HEK293T (cell line): ENCODE data around the gene DOHH.

Experiments used
- CTCF ChIA-PET: fragments of 350-600 bp; formaldehyde crosslinking; extraction: SDS; loops from one replicate; lab custom pipeline; 2021; ENCODE audit warnings: antibody characterized with exemption, inconsistent platforms; lab: Yijun Ruan, JAX
- POLR2A ChIA-PET: fragments of 350-600 bp; formaldehyde crosslinking; extraction: SDS; loops from one replicate; lab custom pipeline; 2020; ENCODE audit warnings: antibody characterized with exemption, inconsistent platforms; lab: Yijun Ruan, JAX
- DNase-seq: peaks from one replicate; pipeline ENCODE4 v3.0.0; 2012; ENCODE audit warnings: mixed read lengths; ENCODE audit errors: extremely low spot score
- ARNT ChIP-seq: fragments of 450-650 bp; IDR thresholded peaks from 2 replicates; pipeline ENCODE4 v1.6.1; 2017; ENCODE audit warnings: mild to moderate bottlenecking
- BHLHE40 ChIP-seq: fragments of 450-650 bp; IDR thresholded peaks from 2 replicates; pipeline ENCODE4 v1.6.1; 2016; ENCODE audit warnings: mild to moderate bottlenecking, moderate library complexity, borderline replicate concordance
- CTBP1 ChIP-seq: fragments of 450-650 bp; IDR thresholded peaks from 2 replicates; pipeline ENCODE4 v1.6.1; 2016; ENCODE audit warnings: borderline replicate concordance
- ELF4 ChIP-seq: fragments of 450-650 bp; IDR thresholded peaks from 2 replicates; pipeline ENCODE4 v1.6.1; 2017; ENCODE audit warnings: antibody characterized with exemption
- FOXA1 ChIP-seq: fragments of 450-650 bp; IDR thresholded peaks from 2 replicates; pipeline ENCODE4 v1.6.1; 2016; ENCODE audit warnings: mild to moderate bottlenecking
- FOXK2 ChIP-seq: fragments of 450-650 bp; IDR thresholded peaks from 2 replicates; pipeline ENCODE4 v1.6.1; 2016; ENCODE audit warnings: mild to moderate bottlenecking
- FOXM1 ChIP-seq: fragments of 450-650 bp; IDR thresholded peaks from 2 replicates; pipeline ENCODE4 v1.6.1; 2017; ENCODE audit warnings: mild to moderate bottlenecking, borderline replicate concordance
- HDGF ChIP-seq: fragments of 450-650 bp; IDR thresholded peaks from 2 replicates; pipeline ENCODE4 v1.6.1; 2017; ENCODE audit warnings: antibody characterized with exemption, borderline replicate concordance
- L3MBTL2 ChIP-seq: fragments of 450-650 bp; conservative IDR thresholded peaks from 2 replicates; pipeline ENCODE4 v1.6.1; 2016; ENCODE audit warnings: mild to moderate bottlenecking
- LEF1 ChIP-seq: fragments of 450-650 bp; IDR thresholded peaks from 2 replicates; pipeline ENCODE4 v1.6.1; 2017; ENCODE audit warnings: mild to moderate bottlenecking, borderline replicate concordance
- NFRKB ChIP-seq: fragments of 450-650 bp; IDR thresholded peaks from 2 replicates; pipeline ENCODE4 v1.6.1; 2016; ENCODE audit warnings: mild to moderate bottlenecking, moderate library complexity
- PKNOX1 ChIP-seq: fragments of 450-650 bp; IDR thresholded peaks from 2 replicates; pipeline ENCODE4 v1.6.1; 2016
- SP1 ChIP-seq: fragments of 450-650 bp; IDR thresholded peaks from 2 replicates; pipeline ENCODE4 v1.6.1; 2017
- SUZ12 ChIP-seq: fragments of 450-650 bp; IDR thresholded peaks from 2 replicates; pipeline ENCODE4 v1.6.1; 2016; ENCODE audit warnings: mild to moderate bottlenecking
- TARDBP ChIP-seq: fragments of 450-650 bp; IDR thresholded peaks from 2 replicates; pipeline ENCODE4 v1.6.1; 2016
- ZNF384 ChIP-seq: fragments of 450-650 bp; IDR thresholded peaks from 2 replicates; pipeline ENCODE4 v1.6.1; 2016

Gene DOHH

GRCh38 chr19:3494559-3494958 lies 5.9 kb downstream of the DOHH start:
- POLR2A ChIA-PET: no interaction called here
- CTCF ChIA-PET: interaction anchor here (1.2 kb wide), 1 partner anchor 9 kb away, joined by 7 read pairs; no protein-coding TSS in a partner anchor
- DNase-seq: no peak
- TF ChIP-seq L3MBTL2 (no peak), PKNOX1 (no peak), FOXM1 (no peak), ZNF384 (no peak), SP1 (no peak), CTBP1 (no peak), FOXK2 (no peak), TARDBP (no peak), SUZ12 (no peak)

- peak; percentile 94 for TF ChIP-seq PKNOX1
- TF ChIP-seq ARNT: no peak
- TF ChIP-seq FOXA1: no peak
- no peak for TF ChIP-seq SUZ12
- no peak for TF ChIP-seq BHLHE40
- POLR2A ChIA-PET: no interaction called here
- DNase-seq: peak; percentile 61
- CTCF ChIA-PET: interaction anchor here (1.2 kb wide), 1 partner anchor 9 kb away, joined by 7 read pairs; no protein-coding TSS in a partner anchor
Observed at GRCh38 chr19:3494051-3494450, 6.4 kb downstream of the DOHH start.

GRCh38 chr19:3493651-3494050 lies 6.8 kb downstream of the DOHH start:
- ChIA-PET POLR2A (no interaction called here), CTCF (no interaction called here)
- DNase-seq: no peak
- no peak for TF ChIP-seq SP1
- no peak for TF ChIP-seq TARDBP
- TF ChIP-seq BHLHE40: no peak
- TF ChIP-seq ZNF384: no peak
- TF ChIP-seq LEF1: no peak
- TF ChIP-seq PKNOX1: no peak
- no peak for TF ChIP-seq FOXK2
- TF ChIP-seq NFRKB: no peak
- no peak for TF ChIP-seq FOXM1
- no peak for TF ChIP-seq ELF4

GRCh38 chr19:3492919-3493318 lies 7.6 kb downstream of the DOHH start:
- TF ChIP-seq L3MBTL2 (no peak), FOXK2 (no peak), HDGF (no peak), ARNT (no peak)
- ChIA-PET CTCF (no interaction called here), POLR2A (no interaction called here)

GRCh38 chr19:3492131-3492839 lies 8.2 kb downstream of the DOHH start:
- TF ChIP-seq LEF1: no peak
- no peak for TF ChIP-seq SP1
- TF ChIP-seq ELF4: no peak
- no peak for TF ChIP-seq SUZ12
- TF ChIP-seq L3MBTL2: no peak
- no peak for TF ChIP-seq FOXM1
- no peak for TF ChIP-seq ZNF384
- TF ChIP-seq HDGF: no peak
- TF ChIP-seq FOXA1: no peak
- no peak for TF ChIP-seq CTBP1
- TF ChIP-seq BHLHE40: no peak
- ChIA-PET CTCF (no interaction called here), POLR2A (no interaction called here)
- no peak for DNase-seq

More at GRCh38 chr19:3492919-3493318, 7.6 kb downstream of the DOHH start:
- DNase-seq: no peak

GRCh38 chr19:3491396-3492119 lies 8.9 kb downstream of the DOHH start:
- CTCF ChIA-PET: no interaction called here
- DNase-seq: no peak
- TF ChIP-seq TARDBP (no peak), ZNF384 (no peak), SUZ12 (no peak), LEF1 (no peak), HDGF (no peak), FOXA1 (no peak), ELF4 (no peak), FOXK2 (no peak), L3MBTL2 (no peak), NFRKB (no peak), BHLHE40 (no peak), ARNT (no peak)
- POLR2A ChIA-PET: no interaction called here
